B cell (primary cell): ENCODE data around the gene TMEM219. TPM values are rescaled to one million over a fixed set of nuclear protein-coding genes. Genes with fewer than 3 reads are reported as not detected.
"Not testable (repeated sequence)": the region's sequence is repeated elsewhere in the genome, so short reads cannot be mapped to it uniquely, and the experiment has no call there.

Experiments
- ATAC-seq: fragments of 200-7000 bp; cut with Tn5 transposase; one replicate; pipeline ENCODE4 v1.10.0; 2021; ENCODE audit warnings: low read depth, mild to moderate bottlenecking, moderate number of reproducible peaks, moderate library complexity
- CTCF ChIA-PET: fragments of 350-600 bp; sonication (Branson Sonifier 250); formaldehyde crosslinking; loops from one replicate; lab custom pipeline; 2021; ENCODE audit warnings: antibody characterized with exemption, inconsistent platforms; lab: Charles Lee
- POLR2A ChIA-PET: fragments of 350-600 bp; sonication (Branson Sonifier 250); formaldehyde crosslinking; loops from one replicate; lab custom pipeline; 2021; ENCODE audit warnings: antibody characterized with exemption; lab: Charles Lee
- DNase-seq: peaks from one replicate; pipeline ENCODE4 v3.0.0; 2013
- H2AFZ ChIP-seq: 2 replicates; pipeline ENCODE4 v1.6.1; 2012; ENCODE audit warnings: mild to moderate bottlenecking, low read depth, low read length; ENCODE audit not compliant: insufficient read depth, poor library complexity, severe bottlenecking
- H3K27ac ChIP-seq, 2 donors: 1 replicate in 1 of 2; 2 replicates in 1 of 2; pipeline ENCODE4 v1.5.1; 2012 to 2013; ENCODE audit warnings: low read length in 2 of 2, mild to moderate bottlenecking in 2 of 2, moderate library complexity in 1 of 2
- H3K27me3 ChIP-seq, 4 experiments: fragments of 200-600 bp in 1 of 4; sonication (generic) in 1 of 4; replicated peaks in 1 of 4; 1 replicate in 2 of 4; 2 replicates in 2 of 4; pipeline versions ENCODE4 v1.6.1 to v1.7.0; 2013 to 2016; ENCODE audit warnings: low read length in 3 of 4, mild to moderate bottlenecking in 2 of 4, mixed read lengths in 1 of 4, moderate library complexity in 1 of 4; ENCODE audit not compliant: insufficient read depth in 4 of 4, control insufficient read depth in 3 of 4; ENCODE audit errors: control extremely low read depth in 1 of 4
- H3K36me3 ChIP-seq, 2 experiments: replicated peaks in 1 of 2; 1 replicate in 1 of 2; 2 replicates in 1 of 2; pipeline versions ENCODE4 v1.6.1 to v1.7.1; 2013; ENCODE audit warnings: low read length in 1 of 2; ENCODE audit not compliant: insufficient read depth in 2 of 2, control insufficient read depth in 1 of 2; ENCODE audit errors: control extremely low read depth in 1 of 2, extremely low read depth in 1 of 2
- H3K4me1 ChIP-seq, 2 donors: fragments of 200-600 bp in 1 of 2; sonication (generic) in 1 of 2; 1 replicate in 1 of 2; 2 replicates in 1 of 2; pipeline versions ENCODE4 v1.5.1 to v1.6.1; 2013 to 2017; ENCODE audit warnings: low read length in 2 of 2; ENCODE audit not compliant: control insufficient read depth in 2 of 2, insufficient read depth in 2 of 2
- H3K4me2 ChIP-seq: replicated peaks from 2 replicates; pipeline ENCODE3; 2012; ENCODE audit warnings: mild to moderate bottlenecking, low read depth, low read length; ENCODE audit not compliant: poor library complexity, severe bottlenecking
- H3K4me3 ChIP-seq, 5 experiments: fragments of 200-600 bp in 1 of 5; sonication (generic) in 1 of 5; 1 replicate in 3 of 5; 2 replicates in 2 of 5; pipeline versions ENCODE4 v1.5.1 to v1.7.0; 2011 to 2016; ENCODE audit warnings: low read length in 4 of 5, mild to moderate bottlenecking in 4 of 5, low read depth in 2 of 5, control low read depth in 1 of 5, moderate library complexity in 1 of 5; ENCODE audit not compliant: insufficient read depth in 1 of 5; ENCODE audit errors: control extremely low read depth in 1 of 5, extremely low read depth in 1 of 5
- H3K79me2 ChIP-seq: fragments of 200-600 bp; sonication (generic); one replicate; pipeline ENCODE4 v1.6.0; 2016; ENCODE audit warnings: low read length; ENCODE audit not compliant: control insufficient read depth, insufficient read depth
- H3K9ac ChIP-seq: fragments of 200-600 bp; sonication (generic); 2 replicates; pipeline ENCODE4 v1.6.1; 2017; ENCODE audit warnings: mild to moderate bottlenecking, low read length, moderate library complexity
- H3K9me3 ChIP-seq, 3 donors: one replicate each; pipeline versions ENCODE4 v1.6.1 to v1.7.1; 2013; ENCODE audit warnings: low read length in 2 of 3; ENCODE audit not compliant: control insufficient read depth in 2 of 3, insufficient read depth in 1 of 3; ENCODE audit errors: control extremely low read depth in 1 of 3
- H4K20me1 ChIP-seq: 2 replicates; pipeline ENCODE4 v1.6.0; 2012; ENCODE audit warnings: mild to moderate bottlenecking, low read length; ENCODE audit not compliant: insufficient read depth, control insufficient read depth, poor library complexity, severe bottlenecking
- H3K27ac Mint-ChIP-seq: one replicate; pipeline ENCODE4 v1.8.0; 2021; ENCODE audit warnings: mixed read lengths
- H3K27me3 Mint-ChIP-seq: one replicate; pipeline ENCODE4 v1.8.0; 2021; ENCODE audit warnings: mixed read lengths
- H3K4me1 Mint-ChIP-seq: one replicate; pipeline ENCODE4 v1.8.0; 2021; ENCODE audit warnings: mixed read lengths
- H3K4me3 Mint-ChIP-seq: one replicate; pipeline ENCODE4 v1.8.0; 2021; ENCODE audit warnings: mixed read lengths
- H3K9me3 Mint-ChIP-seq: one replicate; pipeline ENCODE4 v1.8.0; 2022; ENCODE audit warnings: mixed read lengths; ENCODE audit not compliant: insufficient read depth
- EZH2 ChIP-seq: IDR thresholded peaks from 2 replicates; pipeline ENCODE4 v1.6.1; 2012; ENCODE audit warnings: borderline replicate concordance, low read depth, mild to moderate bottlenecking, moderate library complexity, low read length; ENCODE audit not compliant: insufficient read depth, poor library complexity, severe bottlenecking
- WGBS: methylation state at CpG from one replicate; pipeline ENCODE4 v1.1.5; 2013; ENCODE audit warnings: missing lambda C conversion rate; ENCODE audit not compliant: insufficient coverage; 5-methylcytosine and 5-hydroxymethylcytosine counted together
- intact Hi-C: fragments of 100-400 bp; cut with micrococcal nuclease; formaldehyde crosslinking; loops from one replicate; pipeline ENCODE4 v1.10.0; 2022
- polyA plus RNA-seq: library from polyadenylated mRNA; depleted of rRNA; stranded (reverse); fragments of >200 nt; gene quantifications from 2 replicates; pipeline ENCODE4 v1.2.3, GENCODE V29; 2012
- total RNA-seq, 2 donors: library from RNA; stranded (reverse); fragments of 120-200 nt in 1 of 2; gene quantifications; 1 replicate in 1 of 2; 2 replicates in 1 of 2; pipeline versions ENCODE4 v1.2.3 to v1.2.4, GENCODE V29; 2013 to 2022
- TF ChIP-seq, protein P1 (sequence below): fragments of 200-600 bp; IDR thresholded peaks from one replicate; pipeline ENCODE4 v1.8.0; 2022; ENCODE audit warnings: antibody characterized with exemption, mild to moderate bottlenecking

Gene TMEM219
- total and polyA plus RNA-seq, 2 donors (not counting 1 experiment from before 2014, with no cell fraction given), result 66.6 to 103 TPM

GRCh38 chr16:30016555-30017276 lies 54.8 kb downstream of the TMEM219 start:
- Histone ChIP-seq H3K27me3 (peaks cover 0 to 7% (median 6%) of the 10 kb centered on the region in 4 experiments), H3K4me1 (peaks cover 11 to 14% of the 10 kb centered on the region in 2 donors), H3K9me3 (peaks cover 0 to 6% (median 0%) of the 10 kb centered on the region in 3 donors), H2AFZ (no peak overlapping the region), H4K20me1 (no peaks in the 10 kb centered on the region), H3K9ac (no peak overlapping the region), H3K79me2 (no peaks in the 10 kb centered on the region), H3K36me3 (no peaks in the 10 kb centered on the region), H3K4me3 (no peak overlapping the region), H3K27ac (no peak overlapping the region), H3K4me2 (no peak overlapping the region)
- peaks cover 20% of the 10 kb centered on the region for H3K4me1 Mint-ChIP-seq
- H3K9me3 Mint-ChIP-seq, result no peaks in the 10 kb centered on the region
- no peak overlapping the region for H3K4me3 Mint-ChIP-seq
- 100% methylated on average over 2 of the region's 8 CpGs for WGBS
- ATAC-seq (no peak), DNase-seq (no peak)
- no peak for TF ChIP-seq EZH2
- TF ChIP-seq, protein P1, sequence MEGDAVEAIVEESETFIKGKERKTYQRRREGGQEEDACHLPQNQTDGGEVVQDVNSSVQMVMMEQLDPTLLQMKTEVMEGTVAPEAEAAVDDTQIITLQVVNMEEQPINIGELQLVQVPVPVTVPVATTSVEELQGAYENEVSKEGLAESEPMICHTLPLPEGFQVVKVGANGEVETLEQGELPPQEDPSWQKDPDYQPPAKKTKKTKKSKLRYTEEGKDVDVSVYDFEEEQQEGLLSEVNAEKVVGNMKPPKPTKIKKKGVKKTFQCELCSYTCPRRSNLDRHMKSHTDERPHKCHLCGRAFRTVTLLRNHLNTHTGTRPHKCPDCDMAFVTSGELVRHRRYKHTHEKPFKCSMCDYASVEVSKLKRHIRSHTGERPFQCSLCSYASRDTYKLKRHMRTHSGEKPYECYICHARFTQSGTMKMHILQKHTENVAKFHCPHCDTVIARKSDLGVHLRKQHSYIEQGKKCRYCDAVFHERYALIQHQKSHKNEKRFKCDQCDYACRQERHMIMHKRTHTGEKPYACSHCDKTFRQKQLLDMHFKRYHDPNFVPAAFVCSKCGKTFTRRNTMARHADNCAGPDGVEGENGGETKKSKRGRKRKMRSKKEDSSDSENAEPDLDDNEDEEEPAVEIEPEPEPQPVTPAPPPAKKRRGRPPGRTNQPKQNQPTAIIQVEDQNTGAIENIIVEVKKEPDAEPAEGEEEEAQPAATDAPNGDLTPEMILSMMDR, result no peak
- POLR2A ChIA-PET, result no interaction called here
- CTCF ChIA-PET, result interaction anchor here (1.0 to 3.8 kb wide), 3 partner anchors 12 to 294 kb away, joined by 3 to 18 read pairs (median 4); partner anchors contain the start of gene TLCD3B
- H3K27ac Mint-ChIP-seq, result no peak overlapping the region
- peaks cover 8% of the 10 kb centered on the region for H3K27me3 Mint-ChIP-seq
- intact Hi-C loops, result no loop called here

GRCh38 chr16:30017277-30017656 lies 55.4 kb downstream of the TMEM219 start:
- H3K27me3 ChIP-seq, result peaks cover 0 to 1% (median under 1%) of the 10 kb centered on the region in 4 experiments
- DNase-seq, result no peak
- no peak overlapping the region for H2AFZ ChIP-seq
- H3K4me1 ChIP-seq, result peaks cover 6 to 11% of the 10 kb centered on the region in 2 donors
- intact Hi-C loops, result no loop called here
- TF ChIP-seq EZH2, result no peak
- TF ChIP-seq, protein P1, result no peak
- Mint-ChIP-seq H3K9me3 (no peaks in the 10 kb centered on the region), H3K27ac (no peak overlapping the region), H3K27me3 (peaks cover 4% of the 10 kb centered on the region), H3K4me3 (no peak overlapping the region), H3K4me1 (peaks cover 16% of the 10 kb centered on the region)
- POLR2A ChIA-PET, result no interaction called here
- H3K9ac ChIP-seq, result no peak overlapping the region
- no CpG with 5 or more reads among the region's 2 CpGs for WGBS
- H3K4me3 ChIP-seq, result no peak overlapping the region
- CTCF ChIA-PET, result interaction anchor here (1.0 to 3.8 kb wide), 3 partner anchors 12 to 294 kb away, joined by 3 to 18 read pairs (median 4); partner anchors contain the start of gene TLCD3B
- no peak overlapping the region for H3K4me2 ChIP-seq
- H3K36me3 ChIP-seq, result no peaks in the 10 kb centered on the region
- ATAC-seq, result no peak
- H3K79me2 ChIP-seq, result no peaks in the 10 kb centered on the region
- no peaks in the 10 kb centered on the region for H4K20me1 ChIP-seq
- H3K9me3 ChIP-seq, result peaks cover 0 to 3% (median 0%) of the 10 kb centered on the region in 3 donors
- no peak overlapping the region for H3K27ac ChIP-seq

GRCh38 chr16:30017937-30018336 lies 56.1 kb downstream of the TMEM219 start:
- ATAC-seq, H3K9me3 ChIP-seq, H2AFZ ChIP-seq, DNase-seq, H3K27ac Mint-ChIP-seq, H3K9ac ChIP-seq, H3K36me3 ChIP-seq, H3K27ac ChIP-seq, H3K27me3 Mint-ChIP-seq, intact Hi-C loops, H3K4me3 ChIP-seq, H3K4me3 Mint-ChIP-seq, H3K27me3 ChIP-seq, H4K20me1 ChIP-seq, H3K4me2 ChIP-seq, H3K79me2 ChIP-seq, H3K9me3 Mint-ChIP-seq: not testable (repeated sequence)
- CTCF ChIA-PET, result interaction anchor here (0.9 to 3.8 kb wide), 5 partner anchors 13 to 327 kb away, joined by 3 to 18 read pairs (median 4); partner anchors contain the start of gene TLCD3B
- H3K4me1 Mint-ChIP-seq, result peaks cover 15% of the 10 kb centered on the region
- WGBS, result no CpG with 5 or more reads among the region's 4 CpGs
- peaks cover 6 to 11% of the 10 kb centered on the region in 2 donors for H3K4me1 ChIP-seq
- POLR2A ChIA-PET, result interaction anchor here (0.6 kb wide), 1 partner anchor 60 kb away, joined by 4 read pairs; no protein-coding TSS in a partner anchor
